GM21576 (cell line): ENCODE results near the gene SENP6.
"Not testable (repeated sequence)": the region's sequence is repeated elsewhere in the genome, so short reads cannot be mapped to it uniquely, and the experiment has no call there.

Experiments
- ATAC-seq: cut with Tn5 transposase; IDR thresholded peaks from one replicate; pipeline ENCODE4 v1.9.1; 2021; ENCODE audit warnings: mild to moderate bottlenecking, moderate library complexity; ENCODE audit not compliant: unreplicated experiment

SENP6 gene, protein sequence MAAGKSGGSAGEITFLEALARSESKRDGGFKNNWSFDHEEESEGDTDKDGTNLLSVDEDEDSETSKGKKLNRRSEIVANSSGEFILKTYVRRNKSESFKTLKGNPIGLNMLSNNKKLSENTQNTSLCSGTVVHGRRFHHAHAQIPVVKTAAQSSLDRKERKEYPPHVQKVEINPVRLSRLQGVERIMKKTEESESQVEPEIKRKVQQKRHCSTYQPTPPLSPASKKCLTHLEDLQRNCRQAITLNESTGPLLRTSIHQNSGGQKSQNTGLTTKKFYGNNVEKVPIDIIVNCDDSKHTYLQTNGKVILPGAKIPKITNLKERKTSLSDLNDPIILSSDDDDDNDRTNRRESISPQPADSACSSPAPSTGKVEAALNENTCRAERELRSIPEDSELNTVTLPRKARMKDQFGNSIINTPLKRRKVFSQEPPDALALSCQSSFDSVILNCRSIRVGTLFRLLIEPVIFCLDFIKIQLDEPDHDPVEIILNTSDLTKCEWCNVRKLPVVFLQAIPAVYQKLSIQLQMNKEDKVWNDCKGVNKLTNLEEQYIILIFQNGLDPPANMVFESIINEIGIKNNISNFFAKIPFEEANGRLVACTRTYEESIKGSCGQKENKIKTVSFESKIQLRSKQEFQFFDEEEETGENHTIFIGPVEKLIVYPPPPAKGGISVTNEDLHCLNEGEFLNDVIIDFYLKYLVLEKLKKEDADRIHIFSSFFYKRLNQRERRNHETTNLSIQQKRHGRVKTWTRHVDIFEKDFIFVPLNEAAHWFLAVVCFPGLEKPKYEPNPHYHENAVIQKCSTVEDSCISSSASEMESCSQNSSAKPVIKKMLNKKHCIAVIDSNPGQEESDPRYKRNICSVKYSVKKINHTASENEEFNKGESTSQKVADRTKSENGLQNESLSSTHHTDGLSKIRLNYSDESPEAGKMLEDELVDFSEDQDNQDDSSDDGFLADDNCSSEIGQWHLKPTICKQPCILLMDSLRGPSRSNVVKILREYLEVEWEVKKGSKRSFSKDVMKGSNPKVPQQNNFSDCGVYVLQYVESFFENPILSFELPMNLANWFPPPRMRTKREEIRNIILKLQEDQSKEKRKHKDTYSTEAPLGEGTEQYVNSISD

DNA sequence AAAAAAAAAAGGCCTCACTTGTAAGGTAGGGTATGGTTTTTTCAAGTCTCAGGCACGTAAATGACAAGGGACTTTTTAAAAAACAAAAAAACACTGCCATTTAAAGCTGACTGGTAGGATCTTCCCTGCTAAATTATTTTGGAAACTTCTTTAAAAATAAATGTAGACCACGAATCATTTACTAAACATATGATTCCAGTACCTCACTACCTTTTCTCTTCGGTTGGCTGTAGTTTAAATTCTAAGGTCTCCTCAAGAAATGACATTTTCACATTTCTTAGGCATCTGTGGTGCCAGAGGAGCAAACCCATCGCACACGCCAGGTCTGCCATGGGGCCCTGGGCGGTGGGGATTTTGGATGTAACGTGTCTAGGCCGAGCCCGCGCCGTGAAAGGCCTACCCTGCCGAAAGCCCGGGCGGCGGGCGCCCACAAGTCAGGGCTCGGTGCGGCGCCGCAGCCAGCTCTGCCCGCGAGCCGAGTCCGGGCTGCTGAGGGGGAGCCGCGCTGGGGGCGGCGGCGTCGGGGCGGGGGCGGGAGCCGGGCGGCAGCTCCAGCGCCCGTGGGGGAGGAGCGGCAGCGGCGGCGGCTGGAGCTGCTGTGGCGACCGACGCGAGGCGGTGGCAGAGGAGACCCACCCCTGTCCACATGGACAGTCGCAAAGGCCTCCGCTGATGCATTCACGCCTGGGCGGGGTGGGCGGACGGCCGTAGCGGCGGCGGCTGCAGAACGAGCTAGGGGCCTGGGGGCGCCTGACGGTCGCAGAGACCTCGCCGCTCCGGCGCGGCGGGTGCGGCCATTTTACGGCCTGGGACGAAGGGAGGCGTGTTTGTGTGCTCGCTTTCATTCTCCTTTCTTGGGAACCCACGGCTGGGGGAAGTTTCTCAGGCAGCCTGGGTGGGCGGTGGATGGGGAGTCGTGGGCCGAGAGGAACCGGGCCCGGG lies at the start of gene SENP6:
SENP6 (plus strand) TSS at position 577 of the 942 bp plus-strand sequence. CDS start 645 bp downstream, outside the sequence.
- peak; percentile 64 for ATAC-seq

DNA sequence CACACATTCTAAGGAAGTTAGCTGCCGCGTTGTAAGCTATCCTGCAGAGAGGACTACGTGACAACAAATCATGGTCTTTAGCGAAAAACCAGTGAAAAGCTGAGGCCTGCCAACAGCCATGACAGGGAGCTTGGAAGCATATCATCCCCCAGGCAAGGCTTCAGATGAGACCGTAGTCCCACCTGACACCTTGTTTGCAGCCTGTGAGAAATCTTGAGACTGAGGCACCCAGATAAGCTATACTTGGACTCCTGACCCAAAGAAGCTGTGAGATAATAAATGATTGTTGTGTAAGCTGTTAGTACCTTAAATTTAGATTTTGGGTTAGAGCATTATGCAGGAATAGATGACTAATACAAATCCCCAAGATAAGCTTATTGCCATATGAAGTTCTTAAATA lies 45.4 kb upstream of the SENP6 start:
- ATAC-seq: no peak

DNA sequence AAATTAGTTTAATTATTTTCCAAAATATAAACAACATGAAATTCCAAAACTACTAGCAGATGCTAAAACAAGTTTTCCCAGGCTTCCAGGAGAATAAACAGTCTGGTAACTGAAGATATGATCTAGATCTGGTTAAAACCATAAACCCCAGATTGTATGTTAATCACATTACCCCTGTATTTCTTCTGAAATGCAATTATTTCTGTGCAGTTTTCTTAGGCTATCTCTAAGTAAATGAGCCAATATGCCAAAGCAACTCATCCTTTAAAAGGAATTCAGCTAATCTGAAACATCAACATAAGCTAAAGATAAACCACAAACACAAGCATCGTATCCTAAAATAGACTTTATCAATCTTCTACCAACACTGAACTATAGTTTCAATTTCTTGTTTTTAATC lies 44.6 kb upstream of the SENP6 start:
- no peak for ATAC-seq

DNA sequence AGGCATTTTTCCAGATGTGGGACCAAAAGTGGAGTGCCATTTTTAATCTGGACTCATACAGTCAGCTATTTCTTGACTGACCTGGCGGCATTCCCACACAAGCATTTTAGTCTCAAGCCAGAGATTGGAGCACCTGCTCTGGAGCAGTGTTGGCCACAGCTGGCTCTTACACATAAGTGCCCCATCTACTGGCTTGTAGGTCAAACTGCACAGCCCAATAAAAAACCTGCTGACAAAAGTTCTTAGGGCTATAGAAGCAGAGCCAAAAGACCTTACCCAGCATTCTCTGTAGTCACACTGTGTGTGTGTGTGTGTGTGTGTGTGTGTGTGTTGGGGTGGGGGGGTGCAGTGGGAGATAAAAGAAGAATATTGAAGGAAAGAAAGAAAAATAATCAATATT lies 38.6 kb upstream of the SENP6 start:
- peak; percentile 85 for ATAC-seq

DNA sequence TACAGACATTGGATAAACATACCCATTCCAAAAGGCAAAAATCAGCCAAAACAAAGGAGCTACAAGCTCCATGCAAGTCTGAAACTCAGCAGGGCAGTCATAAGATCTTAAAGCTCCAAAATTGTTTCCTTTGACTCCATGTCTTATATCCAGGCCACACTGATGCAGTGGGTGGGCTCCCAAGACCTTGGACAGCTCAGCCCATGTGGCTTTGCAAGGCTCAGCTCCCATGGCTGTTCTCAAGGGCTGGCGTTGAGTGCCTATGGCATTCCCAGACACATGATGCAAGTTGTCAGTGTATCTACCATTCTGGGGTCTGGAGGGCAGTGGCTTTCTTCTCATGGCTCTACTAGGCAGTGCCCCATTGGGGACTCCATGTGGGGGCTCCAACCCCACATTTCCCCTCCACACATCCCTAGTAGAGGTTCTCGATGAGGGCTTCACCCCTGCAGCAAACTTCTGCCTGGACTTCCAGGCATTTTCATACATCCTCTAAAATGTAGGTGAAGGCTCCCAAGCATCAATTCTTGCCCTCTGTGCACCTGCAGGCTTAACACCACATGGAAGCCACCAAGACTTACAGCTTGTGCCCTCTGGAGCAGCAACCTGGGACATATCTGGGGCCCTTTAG lies 35.4 kb upstream of the SENP6 start:
- no peak for ATAC-seq

DNA sequence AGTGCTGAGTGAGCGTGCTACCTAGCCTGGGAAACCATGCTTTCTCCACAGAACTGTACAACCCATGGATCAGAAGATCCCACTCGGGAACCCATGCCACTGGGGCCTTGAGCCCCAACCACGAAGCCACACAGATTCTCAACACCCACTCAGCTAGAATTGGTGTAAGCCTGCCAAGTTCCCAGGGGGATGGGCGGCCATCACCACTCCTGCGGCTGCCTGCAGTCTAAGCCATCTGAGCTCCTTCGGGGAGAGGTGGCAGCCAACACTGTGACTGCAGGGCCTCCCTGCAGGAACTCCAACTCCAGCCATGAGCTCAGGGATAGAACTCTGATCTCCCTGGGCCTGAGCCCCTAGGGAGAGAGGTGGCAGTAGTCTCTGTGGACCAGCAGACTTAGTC lies 33.6 kb upstream of the SENP6 start:
- ATAC-seq: no peak

DNA sequence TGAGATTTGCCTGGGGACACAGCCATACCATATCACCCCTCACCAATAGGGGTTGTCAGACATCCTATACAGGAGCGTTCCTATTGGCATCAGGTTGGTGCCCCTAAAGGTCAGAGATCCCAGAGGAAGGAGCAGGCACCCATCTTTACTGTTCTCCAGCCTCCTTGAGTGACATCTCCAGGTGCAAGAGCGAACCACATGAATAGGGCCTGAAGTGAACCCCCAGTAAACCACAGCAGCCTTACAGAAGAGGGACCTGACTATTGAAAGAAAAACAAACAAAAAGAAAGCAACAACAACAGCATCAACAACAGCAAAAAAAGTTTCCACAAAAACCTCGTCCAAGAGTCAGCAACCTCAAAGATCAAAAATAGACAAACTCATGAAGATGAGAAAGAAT lies 32.7 kb upstream of the SENP6 start:
- no peak for ATAC-seq

DNA sequence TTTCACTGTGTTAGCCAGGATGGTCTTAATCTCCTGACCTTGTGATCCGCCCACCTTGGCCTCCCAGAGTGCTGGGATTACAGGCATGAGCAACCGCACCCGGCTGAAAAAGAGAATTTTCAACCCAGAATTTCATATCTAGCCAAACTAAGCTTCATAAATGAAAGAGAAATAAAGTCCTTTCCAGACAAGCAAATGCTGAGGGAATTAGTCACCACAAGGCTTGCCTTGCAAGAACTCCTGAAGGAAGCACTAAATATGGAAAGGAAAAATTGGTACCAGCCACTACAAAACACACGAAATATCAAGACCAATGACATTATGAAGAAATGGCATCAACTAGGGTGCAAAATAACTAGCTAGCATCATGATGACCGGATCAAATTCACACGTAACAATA lies 31.0 kb upstream of the SENP6 start:
- ATAC-seq: not testable (repeated sequence)

DNA sequence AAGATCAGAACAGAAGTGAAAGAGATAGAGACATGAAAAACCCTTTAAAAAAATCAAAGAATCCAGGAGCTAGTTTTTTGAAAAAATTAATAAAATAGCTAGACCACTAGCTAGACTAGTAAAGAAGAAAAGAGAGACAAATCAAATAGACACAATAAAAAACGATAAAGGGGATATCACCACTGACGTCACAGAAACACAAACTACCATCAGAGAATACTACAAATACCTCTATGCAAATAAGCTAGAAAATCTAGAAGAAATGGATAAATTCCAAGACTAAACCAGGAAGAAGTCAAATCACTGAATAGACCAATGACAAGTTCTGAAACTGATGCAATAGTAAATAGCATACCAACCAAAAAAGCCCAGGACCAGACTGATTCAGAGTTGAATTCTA lies 29.6 kb upstream of the SENP6 start:
- no peak for ATAC-seq

DNA sequence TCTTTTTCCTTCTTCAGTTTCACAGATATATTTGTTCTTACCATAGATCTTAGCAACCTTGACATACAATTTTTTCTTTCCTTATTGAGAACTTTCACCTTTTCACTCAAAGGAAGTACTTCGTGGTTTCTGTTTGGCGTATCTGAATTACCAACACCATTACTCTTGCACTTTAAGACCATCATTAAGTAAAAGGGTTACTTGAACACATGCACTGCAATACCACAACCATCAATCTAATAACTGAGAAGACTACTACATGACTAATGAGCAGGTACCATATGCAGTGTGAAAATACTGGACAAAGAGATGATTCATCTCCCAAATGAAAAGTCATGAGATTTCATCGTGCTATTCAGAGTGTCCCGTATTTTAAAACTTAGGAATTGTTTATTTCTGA lies 21.7 kb upstream of the SENP6 start:
- ATAC-seq: peak; percentile 72

DNA sequence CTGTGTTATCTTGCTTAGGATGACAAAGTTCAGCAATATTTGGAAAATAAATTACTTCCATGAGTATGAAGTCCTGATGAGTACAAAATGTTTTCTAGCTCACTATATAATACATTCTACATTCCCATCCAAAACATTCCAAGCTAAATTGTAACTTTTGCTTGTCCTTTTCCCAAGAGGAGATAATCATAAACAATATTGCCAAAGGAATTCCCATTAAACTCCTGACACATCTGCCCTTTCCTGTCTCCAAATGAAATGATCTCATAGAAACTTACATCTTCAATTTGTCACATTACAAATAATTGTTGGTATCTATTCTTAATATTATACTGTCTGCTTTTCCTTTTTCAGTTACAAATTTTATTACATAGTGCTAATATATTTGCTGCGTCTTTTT lies 20.4 kb upstream of the SENP6 start:
- ATAC-seq: no peak

DNA sequence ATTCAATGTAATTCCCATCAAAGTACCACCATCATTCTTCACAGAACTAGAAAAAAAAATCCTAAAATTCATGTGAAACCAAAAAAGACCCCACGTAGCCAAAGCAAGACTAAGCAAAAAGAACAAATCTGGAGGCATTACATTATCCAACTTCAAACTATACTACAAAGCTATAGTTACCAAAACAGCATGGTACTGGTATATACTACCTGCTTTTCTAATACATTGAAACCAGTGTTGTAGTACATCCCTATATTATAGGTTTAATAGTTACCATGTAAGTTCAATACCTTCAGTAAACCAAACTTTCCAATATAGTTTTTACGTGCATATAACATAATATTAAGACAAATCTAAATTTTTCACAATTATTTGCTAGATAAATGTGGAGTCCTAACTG lies 17.1 kb upstream of the SENP6 start:
- ATAC-seq: not testable (repeated sequence)

DNA sequence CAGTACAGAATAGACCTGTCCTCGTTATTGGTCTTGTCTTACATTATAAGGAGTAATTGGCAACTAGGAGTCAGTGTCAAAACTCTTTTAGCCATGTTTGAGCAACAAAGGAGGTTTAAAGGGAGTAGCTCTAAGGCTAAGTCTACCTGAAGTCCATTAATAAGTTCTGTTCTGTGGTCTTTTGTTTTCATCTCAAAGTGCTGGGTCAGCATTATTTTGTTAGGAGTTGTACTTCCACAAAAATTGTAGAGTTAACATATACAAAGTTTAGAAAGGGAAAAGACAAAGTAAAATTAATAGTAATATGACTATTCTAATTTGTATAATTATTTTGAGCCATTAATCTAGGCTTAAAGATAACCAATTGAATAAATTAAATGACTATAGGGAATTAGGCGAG lies 12.7 kb upstream of the SENP6 start:
- no peak for ATAC-seq

DNA sequence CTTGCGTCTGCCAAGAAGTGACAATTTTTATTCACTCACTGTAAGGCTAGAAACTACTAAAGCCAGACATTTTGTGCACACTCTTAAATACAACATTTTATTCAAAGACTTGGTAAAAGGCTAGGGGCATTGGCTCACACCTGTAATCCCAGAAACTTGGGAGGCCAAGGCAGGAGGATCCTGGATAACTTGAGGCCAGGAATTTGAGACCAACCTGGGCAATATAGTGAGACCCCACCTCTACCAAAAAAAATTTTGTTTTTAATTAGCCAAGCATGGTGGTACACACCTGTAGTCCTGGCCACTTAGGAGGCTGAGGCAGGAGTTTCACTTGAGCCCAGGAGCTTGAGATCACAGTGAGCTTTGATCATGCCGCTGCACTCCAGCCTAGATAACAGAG lies 11.3 kb upstream of the SENP6 start:
- no peak for ATAC-seq

DNA sequence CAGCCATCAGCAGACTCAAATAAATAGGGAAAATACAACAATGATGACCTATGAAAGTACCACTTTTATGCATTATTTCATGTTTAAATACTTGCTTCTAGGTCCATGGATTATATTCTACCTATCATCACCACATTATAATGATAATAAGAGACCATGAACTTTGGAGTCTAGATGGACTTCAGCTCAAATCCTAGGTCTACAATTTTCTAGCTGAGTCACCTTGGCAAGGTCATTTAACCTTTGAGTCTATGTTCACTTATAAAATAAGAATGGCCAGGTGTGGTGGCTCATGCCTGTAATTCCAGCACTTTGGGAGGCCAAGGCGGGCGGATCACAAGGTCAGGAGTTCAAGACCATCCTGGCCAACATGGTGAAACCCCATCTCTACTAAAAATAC lies 5.3 kb upstream of the SENP6 start:
- not testable (repeated sequence) for ATAC-seq

DNA sequence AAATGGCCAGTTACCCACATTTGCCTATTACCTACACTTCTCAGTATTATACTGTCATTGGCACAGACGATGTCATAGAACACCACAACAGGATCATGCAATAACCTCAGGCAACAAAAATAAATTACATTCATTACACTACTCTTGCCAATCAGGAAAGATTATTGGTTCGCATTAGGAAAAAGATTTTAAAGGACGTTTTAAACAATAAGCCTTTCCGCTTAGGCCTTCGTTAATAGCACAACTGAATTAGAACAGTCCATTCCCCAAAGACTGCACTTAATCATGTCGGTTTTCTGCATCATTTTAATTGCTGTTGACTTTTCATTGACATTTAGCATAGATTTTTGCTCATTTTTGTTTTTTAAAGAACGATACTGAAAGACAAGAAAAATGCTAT lies 912 bp upstream of the SENP6 start:
- no peak for ATAC-seq

DNA sequence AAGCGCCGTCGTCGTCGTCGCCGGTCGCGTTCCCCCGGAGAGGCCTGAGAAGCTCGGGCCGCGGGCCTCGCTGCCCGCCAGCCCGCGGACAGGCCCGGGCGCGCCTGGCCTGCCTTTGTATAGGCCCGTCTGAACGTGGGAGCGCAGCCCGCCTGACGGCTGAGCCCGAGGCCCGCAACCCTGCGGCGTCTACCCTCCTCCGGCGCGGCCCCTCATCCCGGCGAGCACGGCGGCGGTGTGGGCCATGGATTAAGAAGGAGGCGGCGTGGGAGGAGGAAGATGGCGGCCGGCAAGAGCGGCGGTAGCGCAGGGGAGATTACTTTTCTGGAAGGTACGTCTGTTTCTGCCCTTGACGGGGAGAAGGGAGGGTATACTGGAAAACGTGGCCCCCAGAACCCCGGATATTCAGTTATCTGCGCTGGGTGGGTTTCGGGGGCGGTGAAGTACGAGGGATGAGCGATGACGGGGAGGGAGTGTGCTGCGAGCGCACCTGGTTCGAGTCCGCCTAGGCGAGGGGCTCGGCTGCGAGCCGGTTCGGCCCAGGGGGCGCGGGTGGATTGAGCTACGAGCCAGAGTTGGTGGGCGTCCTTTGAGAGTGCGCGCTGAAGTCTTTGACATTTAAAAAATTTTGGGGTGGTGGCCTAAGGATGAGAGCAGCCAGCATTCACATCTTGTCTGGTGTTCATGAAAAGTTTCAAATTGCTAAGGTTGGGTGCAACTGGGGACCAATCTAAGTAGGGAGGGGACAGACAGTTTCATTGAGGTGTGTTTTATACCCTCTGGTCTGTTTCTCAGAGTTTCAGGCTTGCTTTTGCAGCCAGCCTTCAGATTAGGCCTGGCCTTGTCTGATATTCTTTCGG lies 796 bp downstream of the SENP6 start:
- peak; percentile 36 for ATAC-seq

DNA sequence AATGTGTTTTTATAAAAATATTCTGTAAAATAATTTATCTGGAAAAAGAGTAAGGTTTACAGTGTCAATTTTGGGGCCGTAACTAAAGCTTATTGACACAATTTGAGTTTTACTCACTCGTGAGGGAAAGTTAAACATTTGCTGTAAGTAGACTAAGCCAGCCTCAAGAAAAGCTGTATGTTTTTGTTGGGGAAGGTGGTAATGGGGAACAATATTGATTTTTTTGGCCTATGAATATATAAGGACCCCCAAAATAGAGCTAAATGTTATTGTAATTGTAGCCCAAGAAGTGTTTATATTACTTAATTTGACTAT lies 1.4 kb downstream of the SENP6 start:
- no peak for ATAC-seq

DNA sequence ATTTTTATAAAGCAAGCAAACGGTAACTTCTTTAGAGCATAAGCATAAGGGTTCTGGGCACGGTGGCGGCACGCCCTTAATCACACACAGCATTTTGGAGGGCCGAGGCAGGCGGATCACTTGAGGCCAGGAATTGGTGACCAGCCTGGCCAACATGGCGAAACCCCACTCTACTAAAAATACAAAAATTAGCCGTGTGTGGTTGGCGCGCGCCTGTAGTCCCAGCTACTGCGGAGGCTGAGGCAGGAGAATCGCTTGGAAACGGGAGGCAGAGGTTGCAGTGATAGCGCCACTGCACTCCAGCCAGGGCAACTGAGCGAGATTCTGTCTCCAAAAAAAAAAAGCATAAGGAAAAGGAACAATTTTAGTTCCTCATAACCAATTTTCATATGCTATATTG lies 2.6 kb downstream of the SENP6 start:
- ATAC-seq: no peak
